Motor neuron (in vitro differentiated cells): ENCODE results near the gene SYNE2. TPM values are rescaled to one million over a fixed set of nuclear protein-coding genes. Genes with fewer than 3 reads are reported as not detected.
"Not testable (repeated sequence)": the region's sequence is repeated elsewhere in the genome, so short reads cannot be mapped to it uniquely, and the experiment has no call there.

Source experiments
- ATAC-seq, 8 experiments: fragments of 200-7000 bp; cut with Tn5 transposase; replicated peaks in 6 of 8; 2 replicates each; pipeline ENCODE4 v1.8.0; 2021; ENCODE audit warnings: mild to moderate bottlenecking in 8 of 8, moderate library complexity in 8 of 8
- H3K27ac ChIP-seq, 2 donors: fragments of 250-450 bp; sonication (Bioruptor Pico); 2 replicates each; pipeline ENCODE4 v1.9.0; 2021; ENCODE audit warnings: antibody characterized with exemption in 2 of 2, mild to moderate bottlenecking in 2 of 2, moderate library complexity in 1 of 2
- H3K4me1 ChIP-seq, 2 donors: fragments of 250-450 bp; sonication (Bioruptor Pico); replicated peaks in 1 of 2; 2 replicates each; pipeline ENCODE4 v1.6.1; 2021; ENCODE audit warnings: antibody characterized with exemption in 2 of 2, mild to moderate bottlenecking in 2 of 2, moderate library complexity in 1 of 2
- H3K4me3 ChIP-seq, 5 donors: fragments of 250-450 bp; sonication (Bioruptor Pico); 2 replicates each; pipeline ENCODE4 v1.9.0; 2021; ENCODE audit warnings: antibody characterized with exemption in 5 of 5, mild to moderate bottlenecking in 5 of 5, moderate library complexity in 4 of 5
- WGBS, 10 experiments: fragments of 450-650 bp; shearing (Covaris generic); methylation state at CpG; one replicate each; pipeline ENCODE4 v1.0.0; 2022; 5-methylcytosine and 5-hydroxymethylcytosine counted together
- in situ Hi-C, 9 experiments: fragments of 400-800 bp; cut with MboI; loops; one replicate each; pipeline ENCODE4 v1.15.0; 2021; ENCODE audit warnings: low sequenced_read_pairs in 9 of 9, low pct_unique_long_range_greater_than_20kb in 2 of 9; ENCODE audit not compliant: unreplicated experiment in 9 of 9
- total RNA-seq, 8 experiments: library from RNA; unstranded; fragments of 300-600 nt; gene quantifications; 2 replicates each; pipeline versions ENCODE4 v1.2.3 to v1.2.4, GENCODE V29; 2022

The SYNE2 gene
- total RNA-seq, 8 experiments from 2014 or later = 3.6 to 51.3 (median 34.2) TPM

DNA sequence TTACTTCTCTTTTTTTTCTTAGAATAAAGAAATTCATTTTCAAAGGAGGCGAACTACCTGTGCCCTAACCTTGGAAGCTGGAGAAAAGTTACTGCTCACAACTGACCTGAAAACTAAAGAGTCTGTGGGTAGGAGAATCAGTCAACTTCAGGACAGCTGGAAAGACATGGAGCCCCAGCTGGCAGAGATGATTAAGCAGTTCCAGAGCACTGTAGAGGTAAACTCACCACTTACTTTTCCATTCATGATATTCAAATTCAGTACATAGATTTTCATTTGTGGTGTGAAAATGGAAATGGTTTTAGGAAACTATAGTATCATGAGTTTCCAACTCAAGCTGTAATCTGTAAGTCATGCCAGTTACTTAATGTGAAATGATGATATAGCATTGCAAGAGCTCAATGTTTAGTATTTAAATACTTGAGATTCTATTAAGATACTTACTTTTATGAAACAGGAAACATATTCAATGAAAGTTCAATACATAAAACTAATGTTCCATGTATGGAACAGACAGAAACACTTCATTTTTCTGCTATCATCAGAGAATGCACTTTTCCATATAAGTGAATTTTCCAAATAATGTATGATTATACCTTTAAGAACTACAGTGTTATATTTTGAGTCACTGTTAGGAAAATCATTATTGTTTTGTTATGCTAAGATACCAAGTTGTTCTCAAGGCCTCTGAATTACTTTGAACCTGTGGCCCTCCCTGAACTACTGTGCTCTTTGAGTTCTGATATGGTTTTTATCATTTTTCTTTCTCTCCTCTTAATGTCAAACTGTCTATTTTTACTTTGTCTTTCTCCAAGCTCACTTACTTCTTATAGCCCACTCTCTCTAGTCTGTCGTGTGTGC is 322.3 kb downstream of the SYNE2 start:
- WGBS, 10 experiments = 83 to 100% (median 100%) methylated on average over 1 to 2 of the region's 2 CpGs; no CpG with 5 or more reads in 1 of the 10 experiments
- Histone ChIP-seq H3K4me3 (no peak overlapping the region), H3K4me1 (no peaks in the 10 kb centered on the region), H3K27ac (no peak overlapping the region)
- no peak for ATAC-seq
- in situ Hi-C loops = no loop called here

DNA sequence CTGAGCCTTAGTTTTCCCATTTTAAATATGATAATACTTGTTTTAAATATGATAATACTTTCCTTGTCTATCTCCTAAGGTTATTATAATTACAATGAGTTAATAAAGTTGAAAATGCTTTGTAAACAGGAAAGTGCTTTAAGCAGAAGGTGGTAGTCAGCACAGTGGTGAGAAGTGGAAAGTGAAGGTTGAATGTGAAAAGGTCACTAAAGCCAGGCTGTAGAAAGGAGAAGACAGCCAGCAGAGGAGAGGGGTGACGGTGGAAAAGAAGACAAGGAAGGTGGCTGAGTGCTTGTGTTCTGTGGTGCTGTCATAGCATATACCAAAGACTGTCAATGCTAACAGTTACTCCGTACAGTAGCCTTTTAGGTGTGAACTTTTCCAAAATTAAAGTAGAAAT is 323.5 kb downstream of the SYNE2 start:
- Histone ChIP-seq H3K27ac (no peak overlapping the region), H3K4me3 (no peak overlapping the region), H3K4me1 (no peaks in the 10 kb centered on the region)
- 43 to 100% (median 100%) methylated on average over 1 to 2 of the region's 2 CpGs; no CpG with 5 or more reads in 1 of the 10 experiments for WGBS, 10 experiments
- in situ Hi-C loops = no loop called here
- ATAC-seq = no peak

DNA sequence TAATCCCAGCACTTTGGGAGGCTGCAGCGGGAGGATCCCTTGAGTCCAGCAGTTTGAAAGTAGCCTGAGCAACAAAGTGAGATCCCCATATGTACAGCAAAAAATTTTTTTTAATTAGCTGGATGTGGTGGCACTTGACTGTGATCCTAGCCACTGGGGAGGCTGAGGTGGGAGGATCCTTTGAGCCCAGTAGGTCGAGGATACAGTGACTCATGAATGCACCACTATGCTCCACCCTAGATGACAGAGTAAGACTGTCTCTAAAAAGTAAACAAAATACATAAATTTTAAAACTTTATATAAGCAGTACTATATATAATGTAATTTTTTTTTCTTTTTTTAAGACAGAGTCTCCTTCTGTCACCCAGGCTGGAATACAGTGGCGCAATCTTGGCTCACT is 326.0 kb downstream of the SYNE2 start:
- H3K4me1 ChIP-seq = no peaks in the 10 kb centered on the region
- H3K4me3 ChIP-seq = no peak overlapping the region
- no peak overlapping the region for H3K27ac ChIP-seq
- in situ Hi-C loops = no loop called here
- 90 to 100% (median 100%) methylated on average over 1 to 2 of the region's 3 CpGs; no CpG with 5 or more reads in 3 of the 10 experiments for WGBS, 10 experiments
- ATAC-seq = peak in 2 of 8 experiments; percentile 19 to 47

DNA sequence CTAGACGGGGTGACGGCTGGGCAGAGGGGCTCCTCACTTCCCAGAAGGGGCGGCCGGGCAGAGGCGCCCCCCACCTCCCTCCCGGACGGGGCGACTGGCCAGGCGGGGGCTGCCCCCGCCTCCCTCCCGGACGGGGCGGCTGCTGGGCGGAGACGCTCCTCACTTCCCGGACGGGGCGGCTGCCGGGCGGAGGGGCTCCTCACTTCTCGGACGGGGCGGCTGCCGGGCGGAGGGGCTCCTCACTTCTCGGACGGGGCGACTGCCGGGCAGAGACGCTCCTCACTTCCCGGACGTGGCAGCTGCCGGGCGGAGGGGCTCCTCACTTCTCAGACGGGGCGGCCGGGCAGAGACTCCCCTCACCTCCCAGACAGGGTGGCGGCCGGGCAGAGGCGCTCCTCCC is 330.1 kb downstream of the SYNE2 start:
- in situ Hi-C loops, H3K27ac ChIP-seq, H3K4me1 ChIP-seq, H3K4me3 ChIP-seq, ATAC-seq: not testable (repeated sequence)
- no CpG with 5 or more reads among the region's 40 CpGs for WGBS, 10 experiments

DNA sequence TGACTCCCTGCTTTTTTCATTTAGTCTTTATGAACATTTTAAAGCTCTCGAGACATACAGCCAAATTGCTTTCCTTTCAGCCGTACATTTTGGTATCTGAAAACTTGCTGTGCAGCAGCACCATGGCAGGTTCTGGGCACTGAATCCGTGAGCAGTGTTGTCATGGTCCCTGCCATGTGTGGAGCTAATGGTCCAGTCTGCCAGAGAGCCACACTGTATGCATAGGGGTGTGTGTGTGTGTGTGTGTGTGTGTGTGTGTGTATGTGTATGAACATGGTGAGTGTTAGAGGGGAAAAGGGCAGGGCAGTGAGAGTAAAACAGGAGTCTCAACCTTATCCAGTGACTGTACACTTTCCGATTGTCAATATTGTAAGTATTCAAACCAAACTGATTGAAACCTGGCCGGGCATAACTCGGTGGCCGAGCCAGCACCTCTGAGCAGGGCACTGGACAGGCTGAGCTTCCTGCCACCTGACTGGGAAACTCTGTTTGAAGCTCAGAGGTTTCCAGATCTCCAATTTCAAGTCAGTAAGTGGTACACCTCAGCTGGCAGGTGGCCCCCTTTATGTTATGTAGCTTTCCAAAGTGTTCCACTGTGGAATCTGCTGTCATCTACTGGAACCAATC is 331.4 kb downstream of the SYNE2 start:
- no peak overlapping the region for H3K4me3 ChIP-seq
- in situ Hi-C loops = no loop called here
- H3K27ac ChIP-seq = no peak overlapping the region
- no peak for ATAC-seq
- WGBS, 10 experiments = 68 to 100% (median 98%) methylated on average over 1 to 4 of the region's 7 CpGs; no CpG with 5 or more reads in 2 of the 10 experiments
- no peaks in the 10 kb centered on the region for H3K4me1 ChIP-seq

DNA sequence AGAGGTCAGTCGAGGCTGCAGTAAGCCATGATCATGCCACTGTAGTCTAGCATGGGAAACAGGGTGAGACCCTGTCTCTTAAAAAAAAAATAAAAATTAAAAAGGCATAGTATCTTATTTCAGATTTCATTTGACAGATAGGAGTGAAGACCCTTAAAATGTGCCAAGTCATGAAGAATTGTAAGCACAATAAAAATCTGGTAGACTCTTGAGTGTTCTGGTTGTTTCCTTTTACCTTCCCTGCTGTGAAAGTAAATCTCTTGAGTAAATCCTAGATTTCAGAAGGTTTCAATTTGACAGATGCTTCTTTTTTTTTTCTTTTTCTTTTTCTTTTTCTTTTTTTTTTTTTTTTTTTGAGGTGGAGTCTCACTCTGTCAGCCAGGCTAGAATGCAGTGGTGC is 332.4 kb downstream of the SYNE2 start:
- Histone ChIP-seq H3K27ac (no peak overlapping the region), H3K4me3 (no peak overlapping the region), H3K4me1 (no peaks in the 10 kb centered on the region)
- no peak for ATAC-seq
- WGBS, 10 experiments = 44 to 100% (median 100%) methylated on average over 1 of the region's 1 CpG; no CpG with 5 or more reads in 6 of the 10 experiments
- in situ Hi-C loops = no loop called here

DNA sequence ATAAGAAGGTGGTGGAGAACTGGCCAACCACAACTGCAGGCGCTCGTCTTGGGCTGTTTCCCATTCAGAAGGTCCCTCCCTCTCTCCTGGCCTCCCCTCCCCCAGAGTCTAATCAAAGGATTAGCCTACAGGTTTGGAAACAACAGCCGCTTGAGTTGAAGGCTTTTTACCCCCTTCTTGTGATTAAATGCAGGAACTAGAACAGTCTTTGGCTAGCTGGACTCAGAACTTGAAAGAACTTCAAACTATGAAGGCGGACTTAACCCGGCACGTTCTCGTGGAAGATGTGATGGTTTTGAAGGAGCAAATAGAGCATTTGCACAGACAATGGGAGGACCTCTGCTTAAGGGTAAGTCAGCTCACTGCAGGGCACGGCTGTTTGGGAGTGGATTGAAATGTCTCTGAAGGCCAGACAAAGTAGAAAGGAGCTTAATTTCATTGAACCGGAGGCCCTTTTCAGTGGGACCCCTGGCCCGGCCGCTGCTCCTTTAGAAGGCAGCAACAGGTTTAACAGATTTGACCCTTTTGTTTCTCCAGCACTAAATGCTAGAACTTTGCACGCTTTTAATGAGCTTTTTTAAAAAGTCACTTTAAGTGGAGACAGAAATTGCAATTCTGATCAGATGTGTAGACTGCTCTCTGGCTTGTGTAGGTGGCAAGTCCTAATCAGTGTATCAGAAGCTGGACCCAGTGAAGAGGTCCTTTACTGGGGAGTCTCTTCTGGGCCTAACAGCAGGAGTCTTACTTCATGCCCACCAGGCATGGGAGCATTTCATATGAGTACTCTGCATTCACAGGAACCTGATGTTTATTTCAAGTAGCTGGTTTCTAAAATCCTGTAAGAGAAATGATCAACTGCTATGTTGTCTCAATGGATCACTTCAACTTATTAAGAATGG is 333.7 kb downstream of the SYNE2 start:
- Histone ChIP-seq H3K27ac (no peak overlapping the region), H3K4me1 (no peaks in the 10 kb centered on the region), H3K4me3 (no peak overlapping the region)
- ATAC-seq = no peak
- 15 to 100% (median 75%) methylated on average over 1 to 11 of the region's 12 CpGs; no CpG with 5 or more reads in 1 of the 10 experiments for WGBS, 10 experiments
- in situ Hi-C loops = no loop called here

DNA sequence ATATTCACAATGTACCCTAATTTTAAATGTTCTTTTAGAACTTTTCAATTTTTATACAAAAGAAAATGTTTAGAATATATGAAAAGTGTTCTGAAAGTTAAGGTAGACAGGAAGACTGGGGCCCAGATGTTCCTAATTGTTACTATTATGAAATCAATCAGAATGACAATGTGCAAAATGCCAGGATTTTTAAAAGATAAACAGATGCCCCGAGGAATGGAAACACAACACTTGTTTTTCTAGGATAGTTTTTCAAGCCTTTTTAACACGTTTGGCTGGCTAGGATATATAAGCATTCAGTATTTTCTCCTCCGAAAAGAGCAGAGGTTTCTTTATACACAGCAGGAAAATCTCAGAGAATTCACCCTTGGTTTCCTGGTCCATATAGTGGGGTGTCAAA is 334.5 kb downstream of the SYNE2 start:
- 6 to 100% (median 42%) methylated on average over 1 to 3 of the region's 3 CpGs for WGBS, 10 experiments
- in situ Hi-C loops = no loop called here
- Histone ChIP-seq H3K4me3 (no peak overlapping the region), H3K27ac (no peak overlapping the region), H3K4me1 (no peaks in the 10 kb centered on the region)
- no peak for ATAC-seq

DNA sequence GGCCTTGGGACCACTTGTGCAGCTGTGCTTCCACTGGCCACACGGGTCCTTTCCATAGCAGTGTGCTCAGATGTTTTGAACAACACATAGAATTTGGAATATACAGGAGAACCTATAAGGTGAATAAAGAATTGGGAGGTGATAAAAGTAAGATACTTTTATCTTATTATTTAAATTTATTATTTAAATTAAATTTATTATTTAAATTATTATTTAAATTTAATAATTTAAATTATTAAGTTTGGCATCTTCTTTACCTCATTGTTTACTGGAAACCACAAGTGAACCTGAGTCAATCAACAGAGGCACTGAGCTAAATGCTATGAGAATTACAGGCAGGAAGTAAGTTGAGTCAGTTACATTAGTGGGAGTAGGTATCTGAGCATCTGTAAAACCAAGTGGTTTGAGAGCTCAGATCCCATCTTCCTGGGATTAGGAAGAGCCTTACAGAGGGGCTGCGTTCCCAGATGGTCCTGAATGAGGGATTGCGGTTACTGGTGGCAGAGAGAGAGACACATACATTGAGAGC is 338.2 kb downstream of the SYNE2 start:
- H3K4me1 ChIP-seq = peaks cover 3 to 4% of the 10 kb centered on the region in 2 donors
- H3K4me3 ChIP-seq = no peak overlapping the region
- H3K27ac ChIP-seq = no peak overlapping the region
- 75 to 100% (median 94%) methylated on average over 1 to 3 of the region's 3 CpGs; no CpG with 5 or more reads in 1 of the 10 experiments for WGBS, 10 experiments
- in situ Hi-C loops = no loop called here
- ATAC-seq = no peak

DNA sequence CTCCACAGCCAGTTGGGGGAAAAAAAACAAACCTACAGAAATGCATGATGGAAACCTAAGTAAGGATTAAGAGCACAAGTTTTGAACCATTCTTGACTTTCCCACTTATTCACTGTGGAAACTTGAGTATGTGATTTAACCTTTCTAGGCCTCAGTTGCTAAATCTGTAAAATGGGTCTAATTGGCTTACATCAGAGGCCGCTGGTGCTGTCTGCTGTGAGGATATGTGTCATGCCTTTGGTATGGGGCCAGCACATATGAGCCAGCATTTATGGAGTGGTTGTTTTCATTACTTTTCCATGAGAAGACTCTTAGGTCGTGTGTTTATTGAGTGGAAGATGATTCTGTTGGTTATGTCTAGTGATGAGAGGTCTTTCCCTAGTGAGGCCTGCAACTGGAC is 339.0 kb downstream of the SYNE2 start:
- Histone ChIP-seq H3K4me1 (peaks cover 10% of the 10 kb centered on the region in 2 donors), H3K27ac (no peak overlapping the region), H3K4me3 (no peak overlapping the region)
- in situ Hi-C loops = no loop called here
- WGBS, 10 experiments = 33 to 100% (median 49%) methylated on average over 1 to 2 of the region's 2 CpGs; no CpG with 5 or more reads in 5 of the 10 experiments
- no peak for ATAC-seq

DNA sequence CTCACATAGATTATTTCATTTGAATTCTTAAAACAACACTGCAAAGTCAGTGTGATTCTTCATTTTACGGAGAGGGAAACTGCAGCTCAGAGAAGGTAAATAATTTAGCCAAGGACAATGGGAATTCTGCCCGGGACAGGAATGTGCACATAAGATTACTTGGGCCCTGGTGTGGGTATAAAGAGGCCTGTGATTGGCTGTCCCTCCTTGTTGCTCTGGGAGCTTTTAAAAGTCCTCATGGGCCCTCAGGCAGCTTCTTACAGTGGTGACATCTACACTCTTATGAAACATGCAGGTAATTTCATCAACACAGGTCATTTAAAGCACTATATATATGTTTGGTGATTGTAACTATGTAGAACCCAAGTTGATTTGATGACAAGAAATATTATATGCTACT is 341.0 kb downstream of the SYNE2 start:
- 20 to 100% (median 74%) methylated on average over 1 to 2 of the region's 2 CpGs; no CpG with 5 or more reads in 4 of the 10 experiments for WGBS, 10 experiments
- H3K4me1 ChIP-seq = peaks cover 20 to 22% of the 10 kb centered on the region in 2 donors
- H3K4me3 ChIP-seq = no peak overlapping the region
- no peak overlapping the region for H3K27ac ChIP-seq
- peak in 1 of 8 experiments; percentile 46 for ATAC-seq
- in situ Hi-C loops = no loop called here

DNA sequence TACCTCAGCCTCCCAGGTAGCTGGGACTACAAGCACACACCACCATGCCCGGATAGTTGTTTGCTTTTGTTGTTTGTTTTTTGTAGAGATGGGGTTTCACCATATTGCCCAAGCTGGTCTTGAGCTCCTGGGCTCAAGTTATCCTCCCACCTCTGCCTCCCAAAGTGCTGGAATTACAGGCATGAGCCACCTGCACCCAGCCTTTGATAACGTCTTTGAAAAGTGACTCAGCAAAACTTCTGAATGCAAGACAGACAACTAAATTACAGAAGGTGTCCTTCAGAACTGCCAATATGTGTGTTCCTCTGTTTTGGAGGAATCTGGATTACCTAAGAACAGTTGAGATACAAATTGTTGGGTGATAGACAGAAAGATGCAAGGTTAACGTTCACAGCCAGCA is 341.6 kb downstream of the SYNE2 start:
- H3K4me3 ChIP-seq = no peak overlapping the region
- in situ Hi-C loops = no loop called here
- no peak overlapping the region for H3K27ac ChIP-seq
- no peak for ATAC-seq
- peaks cover 20 to 23% of the 10 kb centered on the region in 2 donors for H3K4me1 ChIP-seq
- whole genome bisulfite sequencing, 10 experiments = 42 to 89% (median 73%) methylated on average over 1 to 3 of the region's 3 CpGs; no CpG with 5 or more reads in 4 of the 10 experiments
